ENCODE results near the gene TCF19. TPM values are rescaled to one million over a fixed set of nuclear protein-coding genes. Genes with fewer than 3 reads are reported as not detected.
A peak's percentile ranks its signal among the peaks of the same experiment; 100 is the strongest.

TCF19 gene
- total and polyA plus RNA-seq, 2 experiments from 2014 or later, result 18.3 to 28.4 TPM

- Histone ChIP-seq H3K4me1 (ENCODE audit: insufficient read depth) (no peaks in the 10 kb centered on the region), H2AFZ (no peak overlapping the region), H3K27ac (no peak overlapping the region), H3K4me2 (ENCODE audit: unreplicated experiment) (no peak overlapping the region), H4K20me1 (ENCODE audit: insufficient read depth) (no peaks in the 10 kb centered on the region), H3K27me3 (replicated peaks; ENCODE audit: insufficient read depth) (no peaks in the 10 kb centered on the region), H3F3A (ENCODE audit: insufficient read depth) (no peaks in the 10 kb centered on the region), H3K9me3 (ENCODE audit: low read depth) (no peaks in the 10 kb centered on the region), H3K79me2 (ENCODE audit: insufficient read depth) (no peaks in the 10 kb centered on the region), H3K36me3 (ENCODE audit: low read depth) (no peaks in the 10 kb centered on the region), H3K9ac (no peak overlapping the region), H3K4me3 (no peak overlapping the region), H3K9me2 (ENCODE audit: insufficient read depth) (no peaks in the 10 kb centered on the region)
- no peak for TF ChIP-seq EZH2 (IDR thresholded peaks at IDR 0.05; ENCODE audit: insufficient read depth, poor library complexity, severe bottlenecking)
- 53% methylated on average over 5 to 6 of the region's 6 CpGs for WGBS, 2 experiments (ENCODE audit: low coverage in 1 of 2, low lambda C conversion rate in 2 of 2, missing lambda C conversion rate in 2 of 2)
- in situ Hi-C loops (cut with MboI), result no loop called here
- no peak for DNase-seq
These were observed 25.6 kb upstream of the TCF19 start for GRCh38 chr6:31132806-31133205.

GRCh38 chr6:31135710-31136109 lies 22.7 kb upstream of the TCF19 start:
- no peaks in the 10 kb centered on the region for H3K27me3 ChIP-seq (replicated peaks; ENCODE audit: insufficient read depth)
- H3K79me2 ChIP-seq (ENCODE audit: insufficient read depth), result no peaks in the 10 kb centered on the region
- 91 to 97% methylated on average over 10 of the region's 10 CpGs for WGBS, 2 experiments (ENCODE audit: low coverage in 1 of 2, low lambda C conversion rate in 2 of 2, missing lambda C conversion rate in 2 of 2)
- H3K9me3 ChIP-seq (ENCODE audit: low read depth), result no peaks in the 10 kb centered on the region
- no peaks in the 10 kb centered on the region for H4K20me1 ChIP-seq (ENCODE audit: insufficient read depth)
- H3K27ac ChIP-seq, result no peak overlapping the region
- TF ChIP-seq EZH2 (IDR thresholded peaks at IDR 0.05; ENCODE audit: insufficient read depth, poor library complexity, severe bottlenecking), result no peak
- TF ChIP-seq EZH2phosphoT487 (IDR thresholded peaks at IDR 0.05; ENCODE audit: insufficient read depth, low read depth), result no peak
- H3K4me3 ChIP-seq, result no peak overlapping the region
- in situ Hi-C loops (cut with MboI), result loop anchor here (5.0 kb wide), 1 partner anchor 57 kb away; no protein-coding TSS in a partner anchor
- H3K9ac ChIP-seq, result no peak overlapping the region
- H3K36me3 ChIP-seq (ENCODE audit: low read depth), result no peaks in the 10 kb centered on the region
- no peak overlapping the region for H3K4me2 ChIP-seq (ENCODE audit: unreplicated experiment)
- H3K9me2 ChIP-seq (ENCODE audit: insufficient read depth), result no peaks in the 10 kb centered on the region
- H3F3A ChIP-seq (ENCODE audit: insufficient read depth), result no peaks in the 10 kb centered on the region
- 0 out of 2 replicates have a peak, but pooled peaks cover 3% of the 10 kb centered on the region for H3K4me1 ChIP-seq (ENCODE audit: insufficient read depth)
- no peak for DNase-seq
- H2AFZ ChIP-seq, result no peak overlapping the region

- TF ChIP-seq EZH2phosphoT487 (IDR thresholded peaks at IDR 0.05; ENCODE audit: insufficient read depth, low read depth) (no peak), EZH2 (IDR thresholded peaks at IDR 0.05; ENCODE audit: insufficient read depth, poor library complexity, severe bottlenecking) (no peak)
- in situ Hi-C loops (cut with MboI), result loop anchor here (5.0 kb wide), 1 partner anchor 53 kb away; no protein-coding TSS in a partner anchor
- Histone ChIP-seq H3K9ac (no peak within 1 kb of the TSS), H3K4me2 (ENCODE audit: unreplicated experiment) (no peak within 1 kb of the TSS), H3K79me2 (ENCODE audit: insufficient read depth) (no peaks in the 10 kb centered on the region), H4K20me1 (ENCODE audit: insufficient read depth) (no peaks in the 10 kb centered on the region), H3K27me3 (replicated peaks; ENCODE audit: insufficient read depth) (no peaks in the 10 kb centered on the region), H3K27ac (no peak within 1 kb of the TSS), H3K4me1 (ENCODE audit: insufficient read depth) (peaks cover 15% of the 10 kb centered on the region), H3F3A (ENCODE audit: insufficient read depth) (no peaks in the 10 kb centered on the region), H2AFZ (peak within 1 kb of the TSS; percentile 78), H3K4me3 (no peak within 1 kb of the TSS), H3K9me2 (ENCODE audit: insufficient read depth) (no peaks in the 10 kb centered on the region), H3K9me3 (ENCODE audit: low read depth) (no peaks in the 10 kb centered on the region), H3K36me3 (ENCODE audit: low read depth) (no peaks in the 10 kb centered on the region)
- DNase-seq, result no peak
- 86% methylated on average over 4 of the region's 4 CpGs for WGBS, 2 experiments (ENCODE audit: low coverage in 1 of 2, low lambda C conversion rate in 2 of 2, missing lambda C conversion rate in 2 of 2)
These were observed 19.4 kb upstream of the TCF19 start, which contains the start of gene PSORS1C2 for GRCh38 chr6:31138982-31139381. TSS of gene PSORS1C2 (minus strand) at chr6:31139066. CDS start at chr6:31139026, 40 bp downstream.

- Histone ChIP-seq H3K4me1 (ENCODE audit: insufficient read depth) (peaks cover 15% of the 10 kb centered on the region), H3K9me2 (ENCODE audit: insufficient read depth) (no peaks in the 10 kb centered on the region), H2AFZ (no peak overlapping the region), H3K79me2 (ENCODE audit: insufficient read depth) (no peaks in the 10 kb centered on the region), H3K9ac (no peak overlapping the region), H3K27me3 (replicated peaks; ENCODE audit: insufficient read depth) (no peaks in the 10 kb centered on the region), H3K36me3 (ENCODE audit: low read depth) (no peaks in the 10 kb centered on the region), H3K4me2 (ENCODE audit: unreplicated experiment) (no peak overlapping the region), H3K9me3 (ENCODE audit: low read depth) (no peaks in the 10 kb centered on the region), H3K27ac (no peak overlapping the region), H3K4me3 (no peak overlapping the region), H4K20me1 (ENCODE audit: insufficient read depth) (no peaks in the 10 kb centered on the region), H3F3A (ENCODE audit: insufficient read depth) (no peaks in the 10 kb centered on the region)
- in situ Hi-C loops (cut with MboI), result loop anchor here (5.0 kb wide), 1 partner anchor 53 kb away; no protein-coding TSS in a partner anchor
- DNase-seq, result peak; percentile 33
- TF ChIP-seq EZH2 (IDR thresholded peaks at IDR 0.05; ENCODE audit: insufficient read depth, poor library complexity, severe bottlenecking) (no peak), EZH2phosphoT487 (IDR thresholded peaks at IDR 0.05; ENCODE audit: insufficient read depth, low read depth) (no peak)
- WGBS, 2 experiments (ENCODE audit: low coverage in 1 of 2, low lambda C conversion rate in 2 of 2, missing lambda C conversion rate in 2 of 2), result 3 to 9% methylated on average over 4 of the region's 4 CpGs
These were observed 18.8 kb upstream of the TCF19 start for GRCh38 chr6:31139599-31139998.

GRCh38 chr6:31140643-31141042 lies 17.7 kb upstream of the TCF19 start:
- in situ Hi-C loops (cut with MboI), result no loop called here
- Histone ChIP-seq H3K27ac (no peak overlapping the region), H3K9me2 (ENCODE audit: insufficient read depth) (no peaks in the 10 kb centered on the region), H3K36me3 (ENCODE audit: low read depth) (no peaks in the 10 kb centered on the region), H4K20me1 (ENCODE audit: insufficient read depth) (no peaks in the 10 kb centered on the region), H2AFZ (no peak overlapping the region), H3F3A (ENCODE audit: insufficient read depth) (no peaks in the 10 kb centered on the region), H3K4me2 (ENCODE audit: unreplicated experiment) (no peak overlapping the region), H3K9me3 (ENCODE audit: low read depth) (no peaks in the 10 kb centered on the region), H3K4me3 (no peak overlapping the region), H3K79me2 (ENCODE audit: insufficient read depth) (no peaks in the 10 kb centered on the region), H3K27me3 (replicated peaks; ENCODE audit: insufficient read depth) (no peaks in the 10 kb centered on the region), H3K9ac (no peak overlapping the region), H3K4me1 (ENCODE audit: insufficient read depth) (peaks cover 15% of the 10 kb centered on the region)
- WGBS, 2 experiments (ENCODE audit: low coverage in 1 of 2, low lambda C conversion rate in 2 of 2, missing lambda C conversion rate in 2 of 2), result 87 to 89% methylated on average over 15 of the region's 15 CpGs
- TF ChIP-seq EZH2 (IDR thresholded peaks at IDR 0.05; ENCODE audit: insufficient read depth, poor library complexity, severe bottlenecking), result no peak
- TF ChIP-seq EZH2phosphoT487 (IDR thresholded peaks at IDR 0.05; ENCODE audit: insufficient read depth, low read depth), result no peak
- DNase-seq, result no peak
